Thoracic aorta endothelial cell (primary cell): ENCODE measurements around the gene ENO2. TPM values are rescaled to one million over a fixed set of nuclear protein-coding genes. Genes with fewer than 3 reads are reported as not detected.

Source experiments
- small RNA-seq: library from RNA; depleted of rRNA; stranded (forward); fragments of <200 nt; gene quantifications from one replicate; pipeline ENCODE3, GENCODE V24; 2012
- total RNA-seq: library from RNA; depleted of rRNA; stranded (reverse); fragments of >200 nt; gene quantifications from 2 replicates; pipeline ENCODE4 v1.2.3, GENCODE V29; 2012

The ENO2 gene
- 12.2 TPM in 2 replicates for total RNA-seq

DNA sequence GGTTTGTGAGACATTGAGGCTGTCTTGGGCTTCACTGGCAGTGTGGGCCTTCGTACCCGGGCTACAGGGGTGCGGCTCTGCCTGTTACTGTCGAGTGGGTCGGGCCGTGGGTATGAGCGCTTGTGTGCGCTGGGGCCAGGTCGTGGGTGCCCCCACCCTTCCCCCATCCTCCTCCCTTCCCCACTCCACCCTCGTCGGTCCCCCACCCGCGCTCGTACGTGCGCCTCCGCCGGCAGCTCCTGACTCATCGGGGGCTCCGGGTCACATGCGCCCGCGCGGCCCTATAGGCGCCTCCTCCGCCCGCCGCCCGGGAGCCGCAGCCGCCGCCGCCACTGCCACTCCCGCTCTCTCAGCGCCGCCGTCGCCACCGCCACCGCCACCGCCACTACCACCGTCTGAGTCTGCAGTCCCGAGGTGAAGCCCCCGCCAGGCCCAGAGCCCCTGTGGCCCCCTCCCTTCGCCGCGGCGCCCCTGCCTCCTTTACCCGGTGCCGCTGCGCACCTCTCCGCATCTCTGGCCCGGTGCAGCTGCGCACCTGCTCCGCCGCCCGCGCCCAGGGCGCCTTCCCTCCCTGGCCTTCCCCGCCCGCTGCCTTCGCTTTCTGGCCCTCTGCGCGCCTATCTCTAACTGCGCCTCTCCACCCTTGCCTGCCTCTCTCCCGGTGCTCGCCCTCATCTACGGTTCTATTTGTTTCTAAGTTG, at the start of gene ENO2:
TSS of gene ENO2 (plus strand) at position 335 of the 701 bp plus-strand sequence. CDS start 1,253 bp downstream, outside the sequence.

DNA sequence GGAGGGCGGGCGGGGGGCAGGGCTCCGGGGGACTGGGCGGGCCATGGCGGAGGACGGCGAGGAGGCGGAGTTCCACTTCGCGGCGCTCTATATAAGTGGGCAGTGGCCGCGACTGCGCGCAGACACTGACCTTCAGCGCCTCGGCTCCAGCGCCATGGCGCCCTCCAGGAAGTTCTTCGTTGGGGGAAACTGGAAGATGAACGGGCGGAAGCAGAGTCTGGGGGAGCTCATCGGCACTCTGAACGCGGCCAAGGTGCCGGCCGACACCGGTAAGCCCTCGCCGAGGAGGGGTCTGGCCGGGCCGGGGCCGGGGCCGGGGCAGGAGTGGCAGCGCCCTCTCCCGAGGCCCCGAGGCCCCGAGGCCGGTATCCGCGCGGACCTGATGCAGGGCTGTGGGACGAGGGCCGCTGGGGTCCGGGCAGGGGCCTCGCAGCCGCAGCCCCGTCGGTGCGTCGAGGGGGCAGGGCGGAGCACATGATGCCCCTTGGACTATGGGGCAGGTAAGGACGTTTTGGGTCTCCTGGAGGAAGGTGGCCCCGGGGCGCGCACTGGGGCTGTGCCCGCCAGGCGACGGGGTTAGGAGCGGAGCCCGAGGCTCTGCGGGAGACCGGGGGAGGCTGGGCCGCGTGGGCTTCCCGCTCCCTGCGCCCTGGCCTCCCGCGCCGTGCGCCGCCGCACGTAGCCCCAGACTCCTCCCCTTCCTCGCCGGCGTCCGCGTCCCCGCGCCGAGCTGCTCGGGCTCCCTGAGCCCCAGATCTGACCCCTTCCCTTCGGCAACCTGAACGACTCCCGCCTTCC, 46.8 kb upstream of the ENO2 start, which contains the start of gene TPI1:
TSS of gene TPI1 (plus strand) at position 119 of the 798 bp plus-strand sequence. CDS start at position 155, 36 bp downstream.

DNA sequence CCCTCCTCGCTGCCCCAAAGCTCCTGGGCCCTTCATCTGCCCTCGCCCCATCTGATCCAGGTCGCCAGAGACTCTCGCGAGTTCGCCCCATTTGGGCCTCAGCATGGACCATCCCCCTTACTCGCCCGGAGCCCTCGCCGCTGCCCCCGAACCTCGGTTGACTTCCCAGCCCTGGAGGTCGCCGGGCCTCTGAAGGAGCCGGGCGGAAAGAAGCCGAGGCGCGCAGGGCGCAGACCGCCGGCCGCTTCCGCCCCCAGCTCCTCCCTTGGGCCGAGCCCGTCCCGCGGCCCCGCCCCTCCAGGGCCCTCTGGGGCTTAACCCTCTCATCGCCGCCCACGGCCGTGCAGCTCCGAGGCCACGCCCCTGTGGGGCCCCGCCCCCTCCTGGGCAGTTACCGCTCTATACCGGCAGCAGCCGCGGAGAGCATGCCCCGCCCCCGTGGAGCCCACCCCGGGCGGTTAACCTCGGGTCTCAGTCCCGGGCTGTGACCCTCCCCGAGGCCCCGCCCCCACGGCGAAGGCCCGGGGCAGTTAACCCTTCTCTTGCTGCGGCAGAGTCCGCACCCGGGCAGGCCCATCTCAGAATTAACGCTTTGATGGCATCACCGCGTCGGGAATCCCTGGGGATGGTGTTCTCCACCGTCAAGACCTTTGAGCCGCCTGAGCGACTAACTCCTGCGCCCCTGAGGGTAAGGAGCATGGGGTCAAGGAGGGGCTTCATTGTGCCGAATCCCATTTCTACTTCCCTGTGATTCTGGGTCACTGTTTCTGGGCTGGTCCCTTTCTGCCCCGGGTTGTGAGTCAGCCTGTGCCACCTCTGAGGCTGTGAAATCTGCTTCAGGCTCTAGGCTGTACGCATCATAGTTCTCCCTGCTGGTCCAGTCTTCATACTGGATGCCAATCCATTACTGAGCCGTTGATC, 41.0 kb upstream of the ENO2 start, which contains the start of gene SPSB2:
TSS of gene SPSB2 (minus strand) at position 210 of the 921 bp plus-strand sequence. CDS start 402 bp downstream, outside the sequence.

DNA sequence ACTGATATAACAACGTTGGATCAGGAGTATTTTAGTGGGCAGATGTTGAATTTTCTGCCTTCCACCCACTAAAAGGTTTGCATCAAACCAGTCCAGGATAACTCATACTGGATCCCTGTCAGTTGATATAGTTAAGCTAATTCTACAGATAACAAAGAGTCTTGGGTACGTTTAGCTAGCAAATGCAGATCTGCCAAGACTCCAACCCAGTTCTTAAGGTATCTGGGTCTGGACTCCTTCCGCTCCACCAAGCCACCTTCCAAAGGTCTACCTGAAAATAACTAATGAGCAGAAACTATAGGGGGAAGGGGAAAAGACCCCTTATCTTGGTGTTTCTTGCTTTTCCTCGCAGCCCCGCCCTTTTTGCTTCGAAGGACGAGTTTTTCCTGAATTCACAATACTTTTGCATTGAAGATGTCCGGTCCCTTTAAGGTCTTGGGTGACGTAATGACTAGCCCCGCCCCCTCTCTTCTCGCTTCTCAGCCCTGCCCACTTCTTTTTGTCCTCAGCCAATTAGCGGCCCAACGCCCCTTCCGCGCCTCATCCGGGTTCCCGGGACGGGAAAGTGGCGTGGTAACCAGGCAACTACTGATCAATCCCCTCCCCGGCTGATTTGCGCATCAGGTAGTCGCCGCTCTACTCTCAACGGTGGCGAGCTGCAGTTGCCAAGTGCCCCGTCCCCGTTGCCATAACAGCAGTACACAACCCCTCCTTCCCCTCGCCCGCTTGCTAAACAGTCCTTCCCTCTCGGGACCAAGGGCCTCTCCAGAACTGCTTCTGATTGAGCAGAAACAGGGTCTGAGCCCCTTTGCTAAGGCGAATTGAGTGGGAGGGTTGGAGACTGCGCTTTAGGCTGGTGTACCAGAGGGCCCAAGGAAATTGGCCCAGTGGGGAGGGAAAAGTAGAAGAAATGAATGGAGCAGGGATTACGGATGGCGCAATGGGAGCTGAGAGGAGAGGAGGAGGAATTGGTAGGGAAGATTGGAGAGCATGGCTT, 9.8 kb upstream of the ENO2 start, which contains the start of gene LRRC23:
TSS of gene LRRC23 (plus strand) at position 543 of the 997 bp plus-strand sequence. CDS start 812 bp downstream, outside the sequence.

DNA sequence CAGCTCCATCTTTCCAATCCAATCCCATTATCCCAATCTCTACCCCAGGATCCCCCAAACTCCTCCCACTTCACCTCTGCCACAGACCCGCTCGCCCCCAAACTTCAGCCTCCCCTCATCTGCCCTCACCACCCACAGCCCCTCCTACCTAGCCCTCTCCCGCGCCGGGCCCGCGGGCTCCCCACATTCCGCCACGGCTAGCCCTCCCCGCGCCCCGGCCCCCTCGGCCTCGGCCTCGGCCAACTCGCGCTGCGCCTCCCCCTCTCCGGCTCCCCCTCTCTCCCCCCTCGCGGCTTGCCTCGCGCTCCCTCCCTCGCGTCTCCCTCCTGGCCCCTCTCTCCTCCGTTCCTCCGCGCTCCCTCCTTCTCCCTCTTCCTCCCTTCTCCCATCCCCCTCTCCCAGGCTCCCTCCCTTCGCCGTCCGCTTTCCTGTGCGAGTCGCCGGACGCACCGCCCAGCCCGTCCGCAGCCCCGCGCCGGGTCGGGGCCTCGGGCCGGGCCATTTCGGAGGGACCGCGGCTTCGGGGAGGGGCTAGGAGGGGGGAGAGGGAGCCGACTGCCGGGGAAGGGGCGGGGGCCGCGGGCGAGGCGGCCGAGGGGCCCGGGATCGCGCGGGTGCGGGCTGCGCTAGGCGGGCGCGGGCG, 13.1 kb downstream of the ENO2 start, which contains the start of gene ATN1:
TSS of gene ATN1 (plus strand) at position 581 of the 643 bp plus-strand sequence. CDS start 6,043 bp downstream, outside the sequence.

DNA sequence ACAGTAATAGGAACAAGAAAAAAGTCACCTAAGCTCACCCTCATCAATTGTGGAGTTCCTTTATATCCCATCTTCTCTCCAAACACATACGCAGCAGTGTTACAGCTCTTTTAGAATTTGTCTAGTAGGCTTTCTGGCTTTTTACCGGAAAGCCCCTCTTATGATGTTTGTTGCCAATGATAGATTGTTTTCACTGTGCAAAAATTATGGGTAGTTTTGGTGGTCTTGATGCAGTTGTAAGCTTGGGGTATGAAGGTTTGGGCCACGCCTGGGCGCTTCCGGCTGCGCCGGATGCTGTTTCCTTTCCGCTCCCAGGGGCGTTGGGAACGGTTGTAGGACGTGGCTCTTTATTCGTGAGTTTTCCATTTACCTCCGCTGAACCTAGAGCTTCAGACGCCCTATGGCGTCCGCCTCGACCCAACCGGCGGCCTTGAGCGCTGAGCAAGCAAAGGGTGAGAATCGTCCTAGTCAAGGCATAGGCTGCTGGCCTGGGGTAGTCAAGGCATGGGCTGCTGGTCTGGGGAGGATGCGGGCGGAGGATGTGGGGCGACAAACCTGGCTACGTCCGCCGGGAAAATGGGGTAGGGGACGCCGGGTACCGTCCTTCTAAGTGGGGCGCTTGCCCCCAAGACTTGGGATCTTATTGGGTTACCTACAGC, 29.5 kb downstream of the ENO2 start, which contains the start of the genes C12orf57 and RNU7-1:
TSS of gene C12orf57 (plus strand) at position 301 of the 659 bp plus-strand sequence. CDS start at position 401, 100 bp downstream.
TSS of gene RNU7-1 (plus strand) at position 95 of the 659 bp plus-strand sequence.

DNA sequence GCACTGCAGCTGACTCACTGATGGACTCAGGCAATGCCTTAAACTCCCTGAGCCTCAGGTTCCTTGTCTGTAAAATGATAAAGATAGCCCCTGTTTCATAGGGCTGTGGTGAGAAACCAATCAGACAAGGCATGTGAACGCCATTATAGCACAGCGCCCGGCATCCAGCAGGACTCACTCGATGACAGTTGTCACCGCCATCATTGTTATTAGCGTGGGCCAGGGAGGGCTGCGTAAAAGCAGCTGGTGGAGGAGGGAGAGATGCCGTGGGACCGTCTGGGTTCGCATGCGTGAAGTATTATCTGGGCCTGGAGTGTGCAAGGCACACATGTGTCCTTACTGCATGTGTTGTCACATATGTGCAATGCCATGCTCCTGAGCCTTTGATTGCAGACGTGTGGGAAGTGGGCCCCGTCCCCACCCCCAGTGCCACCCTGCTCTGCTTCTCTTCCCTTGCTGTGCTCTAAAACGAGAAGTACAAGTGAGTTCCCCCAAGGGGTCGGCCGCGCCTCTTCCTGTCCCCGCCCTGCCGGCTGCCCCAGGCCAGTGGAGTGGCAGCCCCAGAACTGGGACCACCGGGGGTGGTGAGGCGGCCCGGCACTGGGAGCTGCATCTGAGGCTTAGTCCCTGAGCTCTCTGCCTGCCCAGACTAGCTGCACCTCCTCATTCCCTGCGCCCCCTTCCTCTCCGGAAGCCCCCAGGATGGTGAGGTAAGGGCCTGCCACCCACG, 36.6 kb downstream of the ENO2 start, which contains the start of gene PTPN6:
TSS of gene PTPN6 (plus strand) at position 546 of the 730 bp plus-strand sequence. CDS start at position 703, 157 bp downstream.

Small RNA genes within 50 kb of the gene (small RNA-seq; reads per million reads assigned to genes)
- gene MIR141 (3.5 reads per million, percentile 70 among the genes with 10 or more reads in this experiment), gene MIR200C (5.1 reads per million, percentile 81 among the genes with 10 or more reads in this experiment), gene RNU7-1 (not detected), gene SCARNA12 (9.9 reads per million, percentile 92 among the genes with 10 or more reads in this experiment)

Other genes with a start within 250 kb of the ENO2 start
- 27.0 and 28.2 TPM in 2 replicates for gene ZNF384, start 225.2 kb upstream of the ENO2 start, total RNA-seq
- 0.13 TPM in 1 of 2 replicates, not detected in the other for gene PIANP, start 213.8 kb upstream of the ENO2 start, total RNA-seq
- 34.7 and 40.3 TPM in 2 replicates for gene COPS7A, start 190.5 kb upstream of the ENO2 start, total RNA-seq
- 89.4 and 97.4 TPM in 2 replicates for gene MLF2, start 161.4 kb upstream of the ENO2 start, total RNA-seq
- gene PTMS, start 148.2 kb upstream of the ENO2 start, total RNA-seq: 98.0 and 103 TPM in 2 replicates
- 0.13 and 0.14 TPM in 2 replicates for gene LAG3, start 142.1 kb upstream of the ENO2 start, total RNA-seq
- gene CD4, start 125.1 kb upstream of the ENO2 start, total RNA-seq: not detected in 2 replicates
- 5.7 and 9.4 TPM in 2 replicates for gene GPR162, start 92.8 kb upstream of the ENO2 start, total RNA-seq
- gene P3H3, start 86.2 kb upstream of the ENO2 start, total RNA-seq: 56.1 and 68.3 TPM in 2 replicates
- 3.1 and 3.8 TPM in 2 replicates for gene GNB3, start 73.7 kb upstream of the ENO2 start, total RNA-seq
- gene CDCA3, start 63.3 kb upstream of the ENO2 start, total RNA-seq: 25.7 and 39.8 TPM in 2 replicates
- 83.1 and 87.7 TPM in 2 replicates for gene USP5, start 62.4 kb upstream of the ENO2 start, total RNA-seq
- 806 and 826 TPM in 2 replicates for gene TPI1, start 47.0 kb upstream of the ENO2 start, total RNA-seq
- gene SPSB2, start 41.3 kb upstream of the ENO2 start, total RNA-seq: 1.2 and 3.3 TPM in 2 replicates
- 2.1 and 5.3 TPM in 2 replicates for gene LRRC23, start 9.8 kb upstream of the ENO2 start, total RNA-seq
- gene ATN1, start 13.4 kb downstream of the ENO2 start, total RNA-seq: 17.6 and 23.0 TPM in 2 replicates
- not detected in 2 replicates for gene RNU7-1, start 29.2 kb downstream of the ENO2 start, total RNA-seq
- 64.9 and 76.2 TPM in 2 replicates for gene C12orf57, start 29.4 kb downstream of the ENO2 start, total RNA-seq
- 0.36 TPM in 1 of 2 replicates, not detected in the other for gene PTPN6, start 36.8 kb downstream of the ENO2 start, total RNA-seq
- 193 and 222 TPM in 2 replicates for gene PHB2, start 56.1 kb downstream of the ENO2 start, total RNA-seq
- 48.4 and 49.6 TPM in 2 replicates for gene EMG1, start 56.3 kb downstream of the ENO2 start, total RNA-seq
- gene LPCAT3, start 103.9 kb downstream of the ENO2 start, total RNA-seq: 9.4 and 14.7 TPM in 2 replicates
- 0.57 and 1.2 TPM in 2 replicates for gene C1S, start 146.1 kb downstream of the ENO2 start, total RNA-seq
- 1.7 and 3.2 TPM in 2 replicates for gene C1R, start 177.9 kb downstream of the ENO2 start, total RNA-seq
- gene C1RL, start 194.6 kb downstream of the ENO2 start, total RNA-seq: 15.3 and 27.1 TPM in 2 replicates
- gene RBP5, start 214.3 kb downstream of the ENO2 start, total RNA-seq: 0.50 TPM in 1 of 2 replicates, not detected in the other
- gene CLSTN3, start 215.8 kb downstream of the ENO2 start, total RNA-seq: 19.8 and 31.1 TPM in 2 replicates